Skin epidermis (tissue), 12 donors: ENCODE results near the gene KNDC1.
"Not testable (repeated sequence)": the region's sequence is repeated elsewhere in the genome, so short reads cannot be mapped to it uniquely, and the experiment has no call there.

ENCODE experiments used
- H3K27ac ChIP-seq, 21 experiments: fragments of 200-600 bp; sonication (generic) in 11 of 21; one replicate each; pipeline ENCODE4 v1.5.0; 2020; ENCODE audit warnings: mild to moderate bottlenecking in 3 of 21, inconsistent platforms in 2 of 21, moderate library complexity in 2 of 21
- H3K4me3 ChIP-seq, 7 experiments: fragments of 200-600 bp; sonication (generic) in 2 of 7; one replicate each; pipeline ENCODE4 v1.5.0; 2020; ENCODE audit warnings: inconsistent platforms in 2 of 7, mild to moderate bottlenecking in 2 of 7, moderate library complexity in 1 of 7

The KNDC1 gene

DNA sequence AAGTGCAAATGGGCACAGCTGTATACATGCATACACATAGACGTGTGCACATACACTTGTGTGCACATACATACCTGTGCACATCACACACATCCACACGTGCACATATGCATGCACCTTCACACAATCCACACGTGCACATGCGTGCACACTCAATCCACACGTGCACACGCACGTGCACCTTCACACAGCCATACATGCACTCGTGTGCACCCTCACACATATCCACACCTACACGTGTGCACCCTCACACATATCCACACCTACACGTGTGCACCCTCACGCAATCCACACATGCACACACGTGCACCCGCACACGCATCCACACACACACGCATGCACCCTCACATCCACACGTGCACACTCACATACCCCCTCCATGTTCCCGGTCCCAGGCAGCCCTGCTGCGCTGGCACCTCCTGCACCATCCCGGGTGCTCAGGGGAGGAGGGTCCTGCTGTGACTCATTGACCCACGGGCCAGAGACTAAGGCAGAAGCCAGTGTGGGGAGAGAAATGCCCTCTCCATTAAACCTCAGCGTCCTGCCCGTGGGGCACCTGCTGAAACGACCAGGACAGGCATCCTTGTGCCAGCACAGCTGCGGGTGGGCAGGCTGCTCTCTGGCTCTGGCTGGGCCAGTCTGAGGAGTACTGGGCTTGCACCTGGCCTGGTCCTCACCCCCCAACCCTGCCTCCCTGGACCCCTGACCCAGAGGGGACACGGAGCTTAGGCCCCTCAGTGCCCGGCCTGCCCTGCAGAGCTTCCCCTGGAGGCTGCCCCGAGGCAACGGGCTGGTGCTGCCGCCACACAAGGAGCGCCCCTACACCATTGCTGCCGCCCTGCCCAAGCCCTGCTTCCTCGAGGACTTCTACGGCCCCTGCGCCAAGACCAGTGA, 52.2 kb downstream of the KNDC1 start:
- H3K27ac ChIP-seq = no peak overlapping the region
- no peak overlapping the region for H3K4me3 ChIP-seq

- H3K4me3 ChIP-seq = no peak overlapping the region
- H3K27ac ChIP-seq = no peak overlapping the region
Observed at GRCh38 chr10:133212853-133213494, 53.0 kb downstream of the KNDC1 start.

DNA sequence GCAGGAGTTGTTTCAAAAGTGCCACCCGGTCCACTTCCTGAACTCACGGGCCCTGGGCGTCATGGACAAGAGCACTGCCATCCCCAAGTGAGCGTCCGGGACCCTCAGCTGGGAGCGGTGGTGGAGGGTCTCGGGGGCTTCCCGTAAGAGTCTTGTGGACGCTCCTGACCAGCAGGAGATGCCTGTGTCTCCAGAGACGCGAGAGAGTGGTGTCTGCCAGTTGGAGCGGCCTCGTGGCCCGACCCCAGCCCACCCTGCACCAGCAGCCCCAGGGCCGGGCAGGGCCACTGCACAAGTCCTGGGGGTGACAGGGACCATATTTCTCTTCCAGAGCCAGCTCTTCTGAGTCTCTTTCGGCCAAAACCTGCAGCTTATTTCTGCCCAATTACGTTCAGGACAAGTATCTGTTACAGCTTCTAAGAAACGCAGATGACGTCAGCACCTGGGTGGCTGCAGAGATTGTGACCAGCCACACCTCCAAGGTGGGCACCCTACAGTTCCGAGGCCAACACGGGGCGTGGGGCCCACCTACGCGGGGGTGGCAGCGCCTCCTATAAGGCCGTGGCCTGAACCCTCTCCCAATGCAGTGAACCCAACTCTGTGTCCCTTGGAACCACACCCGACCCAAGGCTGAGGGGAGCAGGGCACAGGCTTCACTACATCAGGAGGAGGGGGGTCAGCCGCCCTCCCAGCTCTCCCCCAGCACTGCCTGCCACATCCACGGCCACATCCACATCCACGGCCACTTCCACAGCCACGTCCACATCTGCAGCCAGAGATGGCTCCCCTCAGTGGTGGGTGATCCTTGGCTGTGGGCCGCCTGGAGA, 53.8 kb downstream of the KNDC1 start:
- no peak overlapping the region for H3K27ac ChIP-seq
- no peak overlapping the region for H3K4me3 ChIP-seq

DNA sequence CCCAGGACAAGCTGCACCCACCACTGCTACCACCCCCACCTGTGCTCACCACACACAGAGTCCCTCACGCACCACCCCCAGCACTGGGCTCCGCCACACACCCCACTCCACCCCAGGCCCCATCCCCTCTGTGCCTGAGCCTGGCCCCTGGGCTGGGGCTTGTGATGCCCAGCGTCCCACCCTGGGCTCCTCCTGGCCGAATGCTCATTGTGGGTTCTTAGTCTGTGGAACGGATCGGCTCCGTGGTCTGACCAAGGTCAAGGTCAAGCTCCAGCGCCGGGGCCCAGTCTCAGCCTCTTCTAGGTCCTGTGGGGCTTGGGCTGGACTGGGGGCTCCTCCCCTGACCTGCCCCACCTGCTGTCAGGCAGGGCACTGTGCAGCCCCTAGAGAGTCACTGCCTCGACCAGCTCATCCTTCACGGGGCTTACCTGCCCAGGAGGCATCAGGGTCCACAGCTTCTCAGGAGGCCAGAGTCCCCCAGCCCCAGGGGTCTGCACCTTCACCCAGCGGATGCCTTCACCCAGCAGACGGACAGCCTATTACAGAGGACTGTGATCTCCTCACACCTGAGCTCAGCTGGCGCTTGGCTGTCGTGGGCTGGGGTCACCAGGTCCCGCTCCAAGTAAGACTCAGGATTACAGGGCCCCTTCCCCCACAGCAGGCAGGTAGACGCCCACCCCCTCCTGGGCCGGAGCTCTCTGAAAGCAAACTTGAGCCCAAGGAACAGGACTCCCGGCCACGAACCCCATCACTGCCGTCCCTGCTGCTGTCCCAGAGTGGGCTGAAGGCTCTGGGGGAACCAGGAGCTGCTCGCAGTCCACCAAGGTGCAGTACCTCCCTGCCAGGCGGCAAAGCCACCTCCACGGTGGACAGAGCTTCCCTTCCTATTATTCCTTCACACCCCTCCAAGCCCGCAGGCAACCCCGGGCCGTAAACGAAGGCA, 54.7 kb downstream of the KNDC1 start:
- Histone ChIP-seq H3K4me3 (no peak overlapping the region), H3K27ac (no peak overlapping the region)

DNA sequence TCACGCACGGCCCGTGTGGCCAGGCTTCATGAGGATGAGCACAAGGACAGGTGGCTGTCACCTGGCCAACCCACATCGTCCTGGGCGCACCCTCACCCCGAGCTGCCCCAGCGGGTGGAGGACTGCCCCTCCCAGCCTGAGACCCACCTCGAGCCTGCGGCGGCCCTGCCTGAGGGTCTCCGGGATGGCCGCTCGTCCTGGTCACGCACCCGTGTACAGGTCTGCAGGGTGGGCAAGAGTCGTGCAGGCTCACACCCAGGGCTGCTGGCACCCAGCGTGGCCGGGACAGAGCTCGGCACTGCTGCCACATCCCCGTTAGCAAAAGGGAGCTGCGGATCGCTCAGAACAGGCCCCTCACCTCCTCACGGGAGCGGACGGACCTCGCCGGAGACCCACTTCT, 55.6 kb downstream of the KNDC1 start:
- H3K27ac ChIP-seq = no peak overlapping the region

DNA sequence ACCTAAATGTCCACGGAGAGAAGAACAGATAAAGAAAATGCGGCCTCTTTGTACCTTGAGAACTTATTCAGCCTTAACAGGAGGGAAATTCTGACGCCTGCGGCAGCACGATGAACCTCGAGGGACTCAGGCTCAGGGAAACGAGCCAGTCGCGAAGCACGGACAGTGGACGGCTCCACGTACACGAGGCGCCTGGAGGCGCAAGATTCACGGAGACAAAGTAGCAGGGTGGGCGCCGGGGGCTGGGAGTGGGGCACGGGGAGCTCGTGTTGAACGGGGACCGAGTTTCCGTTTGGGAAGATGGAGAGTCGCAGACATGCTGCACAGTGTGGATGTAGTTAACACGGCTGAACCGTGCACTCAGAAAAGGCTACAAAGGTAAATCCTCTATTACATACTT, 56.8 kb downstream of the KNDC1 start:
- Histone ChIP-seq H3K27ac (no peak overlapping the region), H3K4me3 (no peak overlapping the region)

More for the DNA sequence above, 55.6 kb downstream of the KNDC1 start:
- no peak overlapping the region for H3K4me3 ChIP-seq

DNA sequence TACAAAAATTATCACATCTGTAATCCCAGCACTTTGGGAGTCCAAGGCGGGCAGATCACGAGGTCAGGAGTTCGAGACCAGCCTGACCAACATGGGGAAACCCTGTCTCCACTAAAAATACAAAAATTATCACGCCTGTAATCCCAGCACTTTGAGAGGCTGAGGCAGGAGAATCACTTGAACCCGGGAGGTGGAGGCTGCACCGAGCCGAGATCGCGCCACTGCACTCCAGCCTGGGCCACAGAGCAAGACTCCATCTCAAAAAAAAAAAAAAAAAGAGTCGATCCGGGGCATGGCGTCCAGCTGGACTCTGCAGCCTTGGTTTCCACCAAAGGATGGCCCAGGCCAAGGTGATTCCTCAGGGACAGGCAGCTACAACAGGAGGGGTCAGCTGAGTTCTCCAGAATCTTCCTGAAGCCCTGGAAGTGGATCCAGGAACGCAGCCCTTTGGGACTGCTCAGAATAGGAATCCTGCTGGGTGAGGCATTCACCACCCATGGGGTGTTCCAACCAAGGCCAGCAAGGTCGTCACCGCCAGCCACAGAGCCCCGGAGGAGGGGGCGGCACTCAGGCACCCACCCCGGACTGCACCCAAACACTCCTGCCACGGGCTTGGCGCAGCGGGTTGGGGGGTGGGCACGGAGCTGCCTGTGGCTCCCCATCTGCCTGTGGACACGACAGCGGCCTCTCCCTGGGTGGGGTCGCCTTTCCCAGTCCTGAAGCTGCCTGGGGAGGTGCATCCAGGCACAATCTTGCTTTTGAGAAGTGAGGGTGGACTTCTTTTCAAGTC, 58.0 kb downstream of the KNDC1 start:
- Histone ChIP-seq H3K27ac (no peak overlapping the region), H3K4me3 (no peak overlapping the region)

DNA sequence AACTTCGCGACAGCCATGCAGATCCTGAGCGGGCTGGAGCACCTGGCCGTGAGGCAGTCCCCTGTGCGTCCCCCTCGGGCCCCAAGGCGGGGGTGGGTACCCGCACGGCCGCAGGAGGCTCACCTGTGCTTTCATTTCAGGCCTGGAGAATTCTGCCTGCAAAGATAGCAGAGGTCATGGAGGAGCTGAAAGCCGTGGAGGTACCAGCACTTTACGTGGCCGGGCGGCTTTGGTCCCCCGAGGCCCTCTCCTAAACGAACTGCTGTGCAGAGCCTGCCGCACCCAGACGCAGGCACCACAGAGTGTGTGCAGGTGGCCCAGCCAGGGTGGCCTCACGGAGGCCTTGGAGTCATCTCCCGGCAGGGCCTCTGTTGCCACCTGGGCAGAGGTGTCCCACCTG, 58.9 kb downstream of the KNDC1 start:
- H3K27ac ChIP-seq = no peak overlapping the region
- no peak overlapping the region for H3K4me3 ChIP-seq

DNA sequence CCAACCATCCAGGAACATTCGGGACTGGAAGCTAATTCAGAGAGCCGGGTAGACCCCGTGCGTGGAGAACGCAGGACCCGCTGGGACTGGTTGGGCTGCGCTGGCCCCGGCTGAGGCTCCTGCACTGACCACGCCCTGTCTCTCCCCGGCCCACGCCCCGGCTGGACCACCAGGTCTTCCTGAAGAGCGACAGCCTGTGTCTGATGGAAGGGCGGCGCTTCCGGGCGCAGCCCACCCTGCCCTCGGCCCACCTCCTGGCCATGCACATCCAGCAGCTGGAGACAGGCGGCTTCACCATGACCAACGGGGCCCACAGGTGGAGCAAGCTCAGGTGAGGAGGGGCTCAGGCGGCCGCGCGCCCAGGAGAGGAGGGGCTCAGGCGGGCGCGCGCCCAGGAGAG, 59.8 kb downstream of the KNDC1 start:
- no peak overlapping the region for H3K4me3 ChIP-seq
- H3K27ac ChIP-seq = no peak overlapping the region

DNA sequence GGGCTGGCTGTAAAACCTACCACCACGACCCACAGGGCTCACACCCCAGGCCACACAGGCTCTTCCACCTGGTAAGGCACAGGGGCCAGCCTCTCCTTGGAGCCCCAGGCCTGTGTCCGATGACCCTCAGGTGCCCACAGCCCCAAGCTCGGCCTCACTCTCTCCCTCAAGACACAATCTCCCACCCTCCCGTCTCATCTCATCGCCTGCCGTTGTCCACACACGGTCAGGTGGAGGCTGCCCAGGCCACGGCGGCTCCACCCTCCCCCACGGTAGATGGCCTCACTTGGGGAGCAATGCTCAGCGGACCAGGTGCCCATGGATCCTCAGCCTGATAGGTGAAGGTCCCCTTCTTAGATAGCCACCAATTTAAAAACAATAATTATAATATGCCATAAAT, 61.3 kb downstream of the KNDC1 start:
- Histone ChIP-seq H3K4me3 (no peak overlapping the region), H3K27ac (no peak overlapping the region)

DNA sequence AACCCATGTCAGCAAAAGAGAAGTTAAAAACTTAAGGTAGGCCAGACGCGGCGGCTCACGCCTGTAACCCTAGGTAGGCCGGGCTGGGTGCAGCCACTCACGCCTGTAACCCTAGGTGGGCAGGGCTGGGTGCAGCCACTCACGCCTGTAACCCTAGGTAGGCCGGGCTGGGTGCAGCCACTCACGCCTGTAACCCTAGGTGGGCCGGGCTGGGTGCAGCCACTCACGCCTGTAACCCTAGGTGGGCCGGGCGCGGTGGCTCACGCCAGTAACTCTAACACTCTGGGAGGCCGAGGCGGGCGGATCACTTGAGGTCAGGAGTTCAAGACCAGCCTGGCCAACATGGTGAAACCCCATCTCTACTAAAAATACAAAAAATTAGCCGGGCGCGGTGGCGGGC, 61.7 kb downstream of the KNDC1 start:
- not testable (repeated sequence) for H3K27ac ChIP-seq

DNA sequence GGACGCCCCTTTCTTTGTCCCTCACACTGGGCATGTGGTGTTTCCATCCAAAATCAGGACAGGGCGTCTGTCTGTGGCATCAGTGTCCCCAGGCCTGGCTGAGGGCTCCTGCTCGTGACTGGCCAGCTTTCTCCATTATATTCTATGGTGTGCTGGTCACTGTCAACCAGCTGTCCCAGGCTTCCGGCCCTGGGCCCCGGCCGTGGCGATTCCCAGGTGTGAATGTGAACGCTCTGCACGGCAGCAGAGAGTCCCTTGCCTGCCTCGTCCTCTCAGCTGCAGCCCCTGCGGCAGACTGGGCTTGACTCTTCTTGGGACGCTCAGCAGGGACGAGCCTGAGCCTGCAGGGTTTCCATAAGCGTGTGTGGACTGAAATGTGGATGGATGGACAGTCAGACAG, 64.1 kb downstream of the KNDC1 start:
- Histone ChIP-seq H3K27ac (no peak overlapping the region), H3K4me3 (no peak overlapping the region)

More for the DNA sequence above, 61.7 kb downstream of the KNDC1 start:
- H3K4me3 ChIP-seq = not testable (repeated sequence)

DNA sequence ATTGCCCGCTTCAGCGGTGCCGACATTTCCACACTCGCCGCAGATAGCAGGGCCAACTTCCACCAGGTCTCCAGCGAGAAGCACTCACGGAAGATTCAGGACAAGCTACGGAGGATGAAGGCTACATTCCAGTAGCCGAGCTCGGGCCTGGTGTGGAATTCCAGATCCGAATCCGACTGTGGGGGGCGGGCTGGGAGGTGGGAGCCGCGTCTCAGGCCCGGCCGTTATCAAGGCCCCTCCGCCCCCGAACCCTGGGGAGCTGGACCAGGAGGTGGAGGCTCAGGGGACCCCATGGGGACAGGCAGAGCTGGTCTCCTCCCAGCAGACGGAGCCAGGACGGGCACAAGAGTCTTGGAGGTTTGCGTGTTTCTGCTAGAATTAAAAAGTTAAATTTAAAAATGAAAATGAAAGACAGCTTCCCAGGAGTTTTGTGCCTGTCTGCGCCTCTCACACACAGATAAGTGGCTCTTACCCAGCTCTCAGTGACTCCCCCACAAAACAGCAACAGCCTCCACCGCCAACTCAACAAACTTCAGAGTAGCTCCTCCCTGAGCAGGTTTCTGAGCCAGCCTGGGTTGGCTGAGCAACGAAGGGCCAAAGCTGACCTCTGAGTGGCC, 64.8 kb downstream of the KNDC1 start:
- Histone ChIP-seq H3K4me3 (no peak overlapping the region), H3K27ac (no peak overlapping the region)

DNA sequence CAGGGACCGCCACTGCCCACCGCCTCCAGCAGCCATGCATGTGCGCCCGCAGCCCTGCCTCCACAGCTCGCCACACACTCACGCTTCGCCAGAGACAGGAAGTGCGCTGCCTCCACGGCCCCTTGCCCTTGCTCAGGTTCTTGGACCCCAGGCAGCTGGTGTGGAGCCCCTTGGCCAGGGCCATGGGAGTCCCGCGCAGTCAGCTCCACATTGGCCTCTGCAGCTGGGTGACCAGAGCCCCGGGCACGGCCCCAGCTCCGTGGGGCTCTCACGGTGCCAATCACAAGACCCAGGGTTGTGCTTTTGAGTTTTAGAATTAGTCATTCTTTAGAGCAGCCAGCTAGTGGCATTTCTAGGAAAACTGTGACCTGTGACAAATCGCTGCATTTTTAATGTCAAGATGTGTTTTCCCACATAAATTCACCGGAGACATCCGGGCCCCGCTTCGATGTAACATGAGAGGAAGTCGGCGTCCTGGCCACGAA, 65.7 kb downstream of the KNDC1 start:
- Histone ChIP-seq H3K4me3 (no peak overlapping the region), H3K27ac (no peak overlapping the region)

DNA sequence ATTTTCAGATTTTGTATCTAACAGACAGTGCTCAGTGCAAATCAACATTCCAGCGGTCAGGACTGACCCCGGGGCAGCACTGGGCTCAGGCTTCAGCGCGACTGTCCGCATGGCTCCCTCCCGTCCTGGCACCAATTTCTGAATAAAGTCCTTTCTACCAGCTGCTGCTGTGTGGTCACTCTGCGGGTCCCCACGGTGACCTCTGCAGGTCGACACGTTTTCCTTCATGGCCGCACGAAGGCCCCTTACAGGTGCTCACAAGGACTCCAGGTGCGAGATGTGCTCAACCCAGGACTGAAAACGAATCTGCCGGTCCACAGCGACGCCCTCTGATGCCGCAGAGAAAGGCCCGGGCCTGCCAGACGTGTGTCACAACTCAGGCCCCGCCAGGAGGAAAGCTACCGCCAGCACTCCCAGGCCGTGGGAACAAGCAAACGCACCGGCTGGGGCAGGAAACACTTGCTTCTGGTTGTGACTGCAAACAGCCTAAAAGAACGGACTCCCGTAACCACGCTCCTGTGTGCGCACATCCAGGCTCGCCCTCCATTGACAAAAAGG, 66.3 kb downstream of the KNDC1 start:
- no peak overlapping the region for H3K4me3 ChIP-seq
- H3K27ac ChIP-seq = no peak overlapping the region

GRCh38 chr10:133227256-133227655, 67.2 kb downstream of the KNDC1 start:
- H3K27ac ChIP-seq = no peak overlapping the region
- H3K4me3 ChIP-seq = no peak overlapping the region

- H3K4me3 ChIP-seq = no peak overlapping the region
Observed at GRCh38 chr10:133229265-133230043, 69.4 kb downstream of the KNDC1 start.

More at GRCh38 chr10:133229265-133230043, 69.4 kb downstream of the KNDC1 start:
- no peak overlapping the region for H3K27ac ChIP-seq
